Sigmoid colon (tissue), 7 donors: Measurements from ENCODE around the gene AIG1. TPM values are rescaled to one million over a fixed set of nuclear protein-coding genes. Genes with fewer than 3 reads are reported as not detected.

Source experiments
- DNase-seq: peaks from one replicate; pipeline ENCODE4 v3.0.0-alpha.2; 2019
- H3K27ac ChIP-seq, 4 donors: fragments of 200-600 bp; sonication (generic); one replicate each; pipeline ENCODE4 v1.5.1; 2016 to 2019; ENCODE audit warnings: mild to moderate bottlenecking in 1 of 4
- H3K27me3 ChIP-seq, 3 donors: fragments of 200-600 bp; sonication (generic); one replicate each; pipeline ENCODE4 v1.5.1; 2019; ENCODE audit warnings: mild to moderate bottlenecking in 1 of 3
- H3K36me3 ChIP-seq, 4 donors: fragments of 200-600 bp; sonication (generic); one replicate each; pipeline ENCODE4 v1.5.1; 2016 to 2019
- H3K4me1 ChIP-seq, 4 donors: fragments of 200-600 bp; sonication (generic); one replicate each; pipeline ENCODE4 v1.5.1; 2017 to 2019
- H3K4me3 ChIP-seq, 4 donors: fragments of 200-600 bp; sonication (generic); one replicate each; pipeline ENCODE4 v1.5.1; 2017 to 2019; ENCODE audit warnings: mild to moderate bottlenecking in 2 of 4, moderate library complexity in 1 of 4
- H3K9me3 ChIP-seq, 4 donors: fragments of 200-600 bp in 3 of 4; sonication (generic) in 3 of 4; one replicate each; pipeline versions ENCODE4 v1.5.1 to v1.6.1; 2013 to 2019
- CTCF ChIP-seq, 4 experiments: fragments of 450-650 bp in 3 of 4; fragments of 200-600 bp in 1 of 4; IDR thresholded peaks; one replicate each; pipeline ENCODE4 v1.5.1; 2016 to 2019; ENCODE audit warnings: antibody characterized with exemption in 4 of 4, mild to moderate bottlenecking in 3 of 4, moderate library complexity in 2 of 4
- EP300 ChIP-seq, 4 donors: sonication (generic); formaldehyde crosslinking; IDR thresholded peaks; one replicate each; pipeline ENCODE4 v1.6.1; 2017; ENCODE audit warnings: antibody characterized with exemption in 4 of 4
- POLR2A ChIP-seq, 2 donors: fragments of 450-650 bp; IDR thresholded peaks; one replicate each; pipeline ENCODE4 v1.6.1; 2016; ENCODE audit warnings: antibody characterized with exemption in 2 of 2, mild to moderate bottlenecking in 2 of 2, moderate library complexity in 2 of 2
- POLR2AphosphoS5 ChIP-seq, 4 donors: sonication (generic); formaldehyde crosslinking; IDR thresholded peaks; one replicate each; pipeline ENCODE4 v1.6.1; 2017; ENCODE audit warnings: antibody characterized with exemption in 4 of 4
- WGBS, 2 donors: extraction: QIAGEN DNeasy Blood & Tissue Kit; methylation state at CpG; one replicate each; pipeline ENCODE4 v1.1.7; 2013; 5-methylcytosine and 5-hydroxymethylcytosine counted together
- intact Hi-C: fragments of 100-400 bp; cut with DNase I; formaldehyde crosslinking; loops from one replicate; pipeline ENCODE4 v1.15.1; 2023
- polyA plus RNA-seq, 3 donors: library from polyadenylated mRNA; stranded (reverse); fragments of 200-250 nt; gene quantifications; one replicate each; pipeline ENCODE4 v1.2.3, GENCODE V29; 2013
- total RNA-seq, 4 donors: library from RNA; depleted of rRNA; stranded (reverse); fragments of >200 nt; gene quantifications; one replicate each; pipeline ENCODE4 v1.1.0, GENCODE V29; 2016
- donor health status: healthy with polysubstance abuse.
- donor health status: Bipolar disorder and iron deficiency.
- donor health status: healthy.

Gene AIG1
- total and polyA plus RNA-seq, 7 donors, result 10.9 to 30.7 (median 20.6) TPM

DNA sequence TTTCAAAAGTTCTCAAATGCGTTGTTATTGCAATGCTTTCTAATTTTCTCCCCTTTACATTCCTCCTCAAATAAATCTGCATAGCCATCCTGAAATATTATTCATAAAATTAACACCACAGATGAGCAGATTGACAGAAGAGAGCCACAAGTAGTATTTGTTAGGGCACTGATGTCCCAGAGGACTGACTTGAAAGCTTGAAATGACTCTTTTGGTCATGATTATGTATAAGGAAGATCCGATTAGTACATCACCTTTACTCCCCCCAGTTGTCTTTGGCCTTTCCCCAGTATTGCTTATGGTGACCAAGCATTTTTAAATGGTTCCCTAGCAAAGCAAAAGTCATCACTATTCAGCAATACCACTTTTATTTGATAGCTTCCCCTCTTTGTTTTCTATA lies 202.2 kb downstream of the AIG1 start:
- 87 to 93% methylated on average over 2 of the region's 2 CpGs for WGBS, 2 donors
- TF ChIP-seq CTCF (IDR thresholded peaks at IDR 0.05) (no peak), POLR2AphosphoS5 (IDR thresholded peaks at IDR 0.05) (no peak), EP300 (IDR thresholded peaks at IDR 0.05) (no peak), POLR2A (IDR thresholded peaks at IDR 0.05) (no peak)
- Histone ChIP-seq H3K4me3 (no peak overlapping the region), H3K27ac (no peak overlapping the region), H3K36me3 (no peaks in the 10 kb centered on the region), H3K9me3 (peaks cover 0 to 6% (median 0%) of the 10 kb centered on the region in 4 donors), H3K4me1 (peaks cover 0 to 23% (median 6%) of the 10 kb centered on the region in 4 donors), H3K27me3 (no peaks in the 10 kb centered on the region)
- intact Hi-C loops, result no loop called here
- DNase-seq, result no peak

DNA sequence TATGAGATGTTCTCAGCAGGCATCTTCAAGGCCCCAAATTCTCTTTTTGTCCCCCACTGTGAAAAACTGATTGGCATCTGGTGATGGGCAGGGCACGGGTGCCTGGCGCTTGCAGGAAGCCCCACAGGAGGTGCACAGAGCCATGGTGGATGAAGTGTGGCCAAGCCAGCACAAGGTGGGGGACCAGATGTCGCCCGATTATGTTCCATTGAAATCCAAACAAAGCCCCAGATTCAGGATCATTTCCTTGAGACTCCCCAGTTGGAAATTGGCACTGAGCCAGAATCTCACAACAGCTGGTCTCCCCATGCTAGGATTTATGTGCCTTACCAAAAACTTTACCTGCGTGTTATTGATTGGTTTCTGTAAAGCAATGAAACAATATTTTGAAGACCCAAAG lies 203.7 kb downstream of the AIG1 start:
- Histone ChIP-seq H3K9me3 (no peaks in the 10 kb centered on the region), H3K27me3 (no peaks in the 10 kb centered on the region), H3K36me3 (no peaks in the 10 kb centered on the region), H3K4me1 (peaks cover 0 to 23% (median 6%) of the 10 kb centered on the region in 4 donors), H3K27ac (no peak overlapping the region), H3K4me3 (no peak overlapping the region)
- TF ChIP-seq CTCF (IDR thresholded peaks at IDR 0.05) (no peak), POLR2AphosphoS5 (IDR thresholded peaks at IDR 0.05) (no peak), EP300 (IDR thresholded peaks at IDR 0.05) (no peak), POLR2A (IDR thresholded peaks at IDR 0.05) (no peak)
- intact Hi-C loops, result no loop called here
- no peak for DNase-seq
- 91 to 94% methylated on average over 5 of the region's 5 CpGs for WGBS, 2 donors

GRCh38 chr6:143264986-143265764 lies 204.5 kb downstream of the AIG1 start:
- Histone ChIP-seq H3K36me3 (no peaks in the 10 kb centered on the region), H3K4me3 (no peak overlapping the region), H3K27ac (no peak overlapping the region), H3K9me3 (no peaks in the 10 kb centered on the region), H3K4me1 (peaks cover 0 to 23% (median 6%) of the 10 kb centered on the region in 4 donors), H3K27me3 (no peaks in the 10 kb centered on the region)
- intact Hi-C loops, result no loop called here
- DNase-seq, result no peak
- TF ChIP-seq POLR2A (IDR thresholded peaks at IDR 0.05) (no peak), POLR2AphosphoS5 (IDR thresholded peaks at IDR 0.05) (no peak), EP300 (IDR thresholded peaks at IDR 0.05) (no peak), CTCF (IDR thresholded peaks at IDR 0.05) (no peak)
- WGBS, 2 donors, result 74 to 77% methylated on average over 4 of the region's 4 CpGs

GRCh38 chr6:143267760-143268159 lies 207.1 kb downstream of the AIG1 start:
- DNase-seq, result no peak
- Histone ChIP-seq H3K4me1 (peaks cover 0 to 32% (median 11%) of the 10 kb centered on the region in 4 donors), H3K36me3 (no peaks in the 10 kb centered on the region), H3K9me3 (no peaks in the 10 kb centered on the region), H3K4me3 (no peak overlapping the region), H3K27me3 (no peaks in the 10 kb centered on the region), H3K27ac (no peak overlapping the region)
- no peak for TF ChIP-seq POLR2AphosphoS5 (IDR thresholded peaks at IDR 0.05)
- no peak for TF ChIP-seq CTCF (IDR thresholded peaks at IDR 0.05)
- TF ChIP-seq POLR2A (IDR thresholded peaks at IDR 0.05), result no peak
- no peak for TF ChIP-seq EP300 (IDR thresholded peaks at IDR 0.05)
- WGBS, 2 donors, result 73 to 93% methylated on average over 2 of the region's 2 CpGs
- intact Hi-C loops, result no loop called here
